Epithelial cell of prostate (primary cell): ENCODE measurements around the gene BTBD16.

Experiments used
- DNase-seq: peaks from one replicate; pipeline ENCODE4 v3.0.0-alpha.2; 2011; ENCODE audit warnings: low read depth, low spot score
- H3K27ac ChIP-seq: fragments of 450-650 bp; 2 replicates; pipeline ENCODE4 v1.5.1; 2017; ENCODE audit warnings: mild to moderate bottlenecking

Gene BTBD16

GRCh38 chr10:122291739-122292138 is 20.6 kb downstream of the BTBD16 start:
- H3K27ac ChIP-seq, result peak overlapping the region; percentile 85

GRCh38 chr10:122292376-122292775 is 21.3 kb downstream of the BTBD16 start:
- no peak for DNase-seq
- peak overlapping the region; percentile 85 for H3K27ac ChIP-seq

More at GRCh38 chr10:122291739-122292138, 20.6 kb downstream of the BTBD16 start:
- DNase-seq, result no peak

GRCh38 chr10:122293156-122293960 is 22.3 kb downstream of the BTBD16 start:
- DNase-seq, result no peak
- peak overlapping the region; percentile 85 for H3K27ac ChIP-seq

DNA sequence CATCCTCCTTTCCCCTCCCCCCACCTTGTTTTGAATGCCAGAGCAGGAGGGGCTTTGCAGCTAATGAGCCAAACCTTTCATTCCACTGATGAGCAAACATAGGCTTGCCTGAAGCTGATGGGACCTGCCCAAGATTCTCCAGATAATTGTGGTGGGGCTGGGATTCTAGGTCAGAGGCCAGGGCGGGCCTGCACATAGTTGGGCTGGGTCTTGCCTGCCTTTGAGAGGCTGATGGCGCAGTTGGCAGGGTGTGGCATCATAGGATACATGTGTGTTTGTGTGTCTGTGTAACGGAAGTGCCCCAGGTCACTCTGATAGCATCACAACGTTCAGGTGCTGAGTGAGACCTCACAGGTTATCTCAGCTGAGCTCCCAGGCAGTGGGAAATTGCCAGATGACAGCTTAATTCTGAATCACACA is 22.9 kb downstream of the BTBD16 start:
- H3K27ac ChIP-seq, result peak overlapping the region; percentile 85
- DNase-seq, result peak; percentile 98

- H3K27ac ChIP-seq, result peak overlapping the region; percentile 85
These were observed 23.7 kb downstream of the BTBD16 start for GRCh38 chr10:122294511-122295450.

DNA sequence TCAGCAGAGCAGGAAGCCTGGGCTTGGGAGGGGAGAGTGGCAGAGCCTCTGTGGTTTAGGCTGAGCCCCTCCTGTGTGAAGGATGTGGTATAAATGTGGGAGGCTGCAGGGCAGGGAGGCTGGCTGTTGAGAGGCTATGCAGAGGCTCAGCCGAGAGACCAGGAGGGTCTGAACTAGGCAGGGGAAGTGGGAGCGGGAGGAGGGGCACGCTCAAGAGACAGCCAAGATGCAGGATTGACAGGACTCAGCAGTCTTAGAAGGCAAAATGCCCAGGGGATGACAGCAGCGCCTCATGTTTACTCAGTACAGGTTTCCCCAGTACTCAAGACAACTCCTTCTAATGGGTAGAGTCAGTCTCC is 24.3 kb downstream of the BTBD16 start:
- DNase-seq, result no peak
- H3K27ac ChIP-seq, result no peak overlapping the region

More at GRCh38 chr10:122294511-122295450, 23.7 kb downstream of the BTBD16 start:
- no peak for DNase-seq

DNA sequence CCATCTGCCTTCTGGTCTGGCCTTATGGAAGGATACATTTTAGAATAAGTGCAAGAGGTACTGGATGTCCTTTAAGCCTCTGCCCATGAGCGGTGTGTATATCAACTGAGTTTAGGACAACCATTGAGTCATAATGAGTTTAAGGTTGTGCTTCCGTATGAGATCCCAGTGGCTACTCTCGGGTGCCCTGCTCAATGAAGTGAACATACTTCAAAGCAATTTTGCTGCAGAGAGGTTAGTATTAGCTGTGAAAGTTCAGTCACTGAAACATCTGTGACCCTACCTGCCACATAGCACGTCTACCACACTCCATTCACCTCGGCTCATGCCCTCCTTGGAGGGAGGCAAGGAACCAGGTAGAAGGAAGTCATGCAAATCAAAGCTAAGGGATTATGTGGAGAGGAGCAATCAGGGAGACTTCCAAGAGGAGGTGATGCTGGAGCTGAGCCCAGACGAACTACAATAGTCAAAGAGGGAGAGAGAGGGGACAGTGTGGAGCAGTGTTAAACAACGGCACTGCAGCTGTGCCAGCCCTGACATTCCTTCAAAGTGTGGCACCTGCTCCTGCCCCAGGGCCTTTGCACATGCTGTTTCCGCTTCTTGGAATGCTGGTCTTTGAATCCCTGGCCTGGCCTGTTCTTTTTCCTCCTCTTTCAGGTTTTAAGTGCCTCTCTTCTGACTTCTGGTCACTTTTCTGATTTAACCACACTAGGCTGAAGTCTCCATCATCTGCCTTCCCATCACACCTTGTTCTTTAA is 25.4 kb downstream of the BTBD16 start:
- no peak for DNase-seq
- no peak overlapping the region for H3K27ac ChIP-seq

DNA sequence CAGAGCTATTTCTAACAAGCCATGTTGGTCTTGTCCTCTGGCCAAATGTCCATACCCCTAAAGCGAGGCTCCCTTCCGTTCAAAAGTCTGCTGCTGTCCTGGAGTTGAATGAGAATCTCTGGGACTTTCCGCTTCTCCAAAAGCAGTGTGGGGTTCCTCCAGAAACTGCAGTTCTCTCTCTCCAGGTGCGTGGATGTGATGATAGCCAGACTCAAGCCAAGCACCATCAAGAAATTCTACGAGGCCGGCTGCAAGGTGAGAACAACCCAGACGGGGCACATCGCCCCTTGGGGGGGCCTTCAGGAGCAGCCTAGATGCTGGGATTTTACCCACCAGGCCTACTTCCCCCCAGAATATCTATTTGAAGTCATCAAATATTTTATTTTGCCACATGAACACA is 26.5 kb downstream of the BTBD16 start:
- no peak overlapping the region for H3K27ac ChIP-seq
- DNase-seq, result no peak

- no peak for DNase-seq
- H3K27ac ChIP-seq, result no peak overlapping the region
These were observed 27.1 kb downstream of the BTBD16 start for GRCh38 chr10:122298206-122298597.

DNA sequence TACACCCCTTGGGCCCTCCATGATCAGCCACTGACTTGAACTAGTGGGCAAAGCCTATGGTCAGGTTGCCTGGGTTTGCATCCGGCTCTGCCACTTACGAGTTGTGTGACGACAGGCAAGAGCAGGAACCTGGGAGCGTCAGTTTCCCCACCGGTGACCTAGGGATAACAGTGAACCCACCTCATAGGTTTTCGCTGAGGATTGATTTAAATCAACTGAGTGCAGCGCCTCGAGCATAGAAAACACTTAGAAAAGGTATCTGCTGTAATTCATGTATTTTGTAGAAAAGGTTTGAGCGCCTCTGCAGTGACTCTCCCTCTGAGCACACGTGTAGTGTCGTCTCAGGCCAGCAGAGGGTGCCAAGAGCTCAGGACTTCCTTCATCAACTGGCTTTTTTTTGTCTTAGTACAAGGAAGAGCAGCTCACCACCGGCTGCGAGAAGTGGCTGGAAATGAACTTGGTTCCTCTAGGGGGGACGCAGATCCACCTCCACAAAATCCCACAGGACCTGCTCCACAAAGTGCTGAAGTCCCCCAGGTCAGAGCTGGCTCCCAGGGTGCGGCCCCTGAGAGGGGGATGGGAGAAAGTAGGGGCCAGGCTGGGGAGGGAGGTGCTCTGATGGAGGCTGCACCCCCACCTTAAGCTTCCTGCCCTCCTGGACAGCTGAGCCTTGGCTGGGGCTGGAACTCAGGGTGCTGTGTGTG is 27.7 kb downstream of the BTBD16 start:
- H3K27ac ChIP-seq, result no peak overlapping the region
- DNase-seq, result no peak

DNA sequence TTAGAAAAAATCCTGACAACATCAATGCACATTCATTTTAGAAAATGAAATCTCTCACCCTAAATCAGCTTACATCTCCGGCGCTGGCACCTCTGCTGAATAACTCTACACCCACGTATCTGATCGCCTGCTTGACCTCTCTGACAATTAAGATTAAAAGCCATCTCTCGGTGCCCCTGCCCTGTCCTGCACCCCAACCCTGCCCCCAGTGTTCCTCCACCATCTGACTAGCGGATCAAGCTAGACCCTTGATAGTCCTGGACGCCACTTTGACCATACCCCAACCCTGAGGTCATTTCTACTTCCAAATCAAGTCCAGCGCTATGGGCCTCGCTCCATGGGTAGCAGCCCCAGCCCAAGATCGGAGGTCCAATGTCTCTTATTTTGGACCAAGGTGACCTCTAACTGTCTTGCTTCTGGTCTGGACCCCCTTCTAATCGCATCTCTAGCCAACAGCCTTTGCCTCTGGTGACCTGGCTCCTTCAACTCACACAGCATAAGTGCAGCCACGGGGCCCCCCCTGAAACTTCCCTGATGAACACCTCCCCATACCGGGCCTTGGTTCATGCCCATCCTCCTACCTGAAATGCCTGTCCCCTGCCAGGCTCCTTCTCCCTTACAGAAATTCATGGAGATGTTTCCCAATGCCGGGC is 28.5 kb downstream of the BTBD16 start:
- no peak for DNase-seq
- no peak overlapping the region for H3K27ac ChIP-seq

- no peak for DNase-seq
- peak overlapping the region; percentile 31 for H3K27ac ChIP-seq
These were observed 30.1 kb downstream of the BTBD16 start for GRCh38 chr10:122301055-122301810.

- DNase-seq, result no peak
- peak overlapping the region; percentile 31 for H3K27ac ChIP-seq
These were observed 30.7 kb downstream of the BTBD16 start for GRCh38 chr10:122301811-122302115.

GRCh38 chr10:122302315-122302714 is 31.2 kb downstream of the BTBD16 start:
- no peak for DNase-seq
- no peak overlapping the region for H3K27ac ChIP-seq

- no peak overlapping the region for H3K27ac ChIP-seq
- no peak for DNase-seq
These were observed 32.4 kb downstream of the BTBD16 start for GRCh38 chr10:122303271-122304053.

DNA sequence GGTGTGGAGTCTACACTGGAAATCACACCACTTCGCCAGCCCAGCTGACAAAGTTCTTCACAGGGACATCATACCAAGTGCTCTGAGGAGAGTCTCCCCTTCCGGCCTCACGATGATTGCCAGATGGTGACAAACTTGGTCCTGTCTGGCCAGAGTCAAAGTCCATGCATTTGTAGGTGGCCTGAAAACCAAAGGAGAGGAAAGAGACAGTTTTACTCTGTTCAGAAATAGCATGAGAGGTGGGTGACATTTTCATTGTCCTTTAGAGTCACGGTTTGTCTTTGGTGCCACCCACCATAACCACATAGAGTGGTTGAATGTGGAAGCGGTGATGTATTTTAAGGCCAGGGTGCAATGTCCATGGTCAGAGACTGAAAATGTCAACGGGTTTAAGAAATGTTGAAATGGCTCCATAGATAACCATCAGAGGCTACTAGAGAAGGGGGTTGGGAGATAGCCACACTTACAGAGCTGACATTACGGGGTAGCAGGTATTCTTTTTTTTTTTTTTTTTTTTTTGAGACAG is 33.0 kb downstream of the BTBD16 start:
- no peak for DNase-seq
- H3K27ac ChIP-seq, result no peak overlapping the region

GRCh38 chr10:122306282-122306681 is 35.2 kb downstream of the BTBD16 start:
- DNase-seq, result no peak
- peak overlapping the region; percentile 96 for H3K27ac ChIP-seq

- no peak for DNase-seq
- H3K27ac ChIP-seq, result peak overlapping the region; percentile 96
These were observed 35.6 kb downstream of the BTBD16 start for GRCh38 chr10:122306744-122307143.
